ENCODE data around the gene ESRP2. TPM values are rescaled to one million over a fixed set of nuclear protein-coding genes. Genes with fewer than 3 reads are reported as not detected.

Gene ESRP2
- 10 to 100 TPM; 61.3 to 87.5 (median 77.2) TPM for total RNA-seq

DNA sequence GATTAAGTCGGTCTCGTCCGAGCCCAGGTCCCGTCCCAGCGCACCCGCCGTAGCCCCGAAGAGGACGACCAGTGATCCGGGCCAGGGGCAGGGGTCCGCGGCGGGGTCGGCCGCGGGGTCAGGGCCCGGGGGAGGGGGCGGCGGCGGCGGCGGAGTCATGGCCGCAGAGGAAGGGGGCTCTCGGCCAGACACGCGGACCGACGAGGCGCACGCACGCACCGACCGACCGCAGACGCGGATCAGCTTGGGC is at the start of gene ESRP2:
Gene ESRP2, minus strand, starts transcription at position 241 of the 250 bp plus-strand sequence. Its CDS starts 82 bp downstream, at position 159.
- TF ChIP-seq, protein P1, sequence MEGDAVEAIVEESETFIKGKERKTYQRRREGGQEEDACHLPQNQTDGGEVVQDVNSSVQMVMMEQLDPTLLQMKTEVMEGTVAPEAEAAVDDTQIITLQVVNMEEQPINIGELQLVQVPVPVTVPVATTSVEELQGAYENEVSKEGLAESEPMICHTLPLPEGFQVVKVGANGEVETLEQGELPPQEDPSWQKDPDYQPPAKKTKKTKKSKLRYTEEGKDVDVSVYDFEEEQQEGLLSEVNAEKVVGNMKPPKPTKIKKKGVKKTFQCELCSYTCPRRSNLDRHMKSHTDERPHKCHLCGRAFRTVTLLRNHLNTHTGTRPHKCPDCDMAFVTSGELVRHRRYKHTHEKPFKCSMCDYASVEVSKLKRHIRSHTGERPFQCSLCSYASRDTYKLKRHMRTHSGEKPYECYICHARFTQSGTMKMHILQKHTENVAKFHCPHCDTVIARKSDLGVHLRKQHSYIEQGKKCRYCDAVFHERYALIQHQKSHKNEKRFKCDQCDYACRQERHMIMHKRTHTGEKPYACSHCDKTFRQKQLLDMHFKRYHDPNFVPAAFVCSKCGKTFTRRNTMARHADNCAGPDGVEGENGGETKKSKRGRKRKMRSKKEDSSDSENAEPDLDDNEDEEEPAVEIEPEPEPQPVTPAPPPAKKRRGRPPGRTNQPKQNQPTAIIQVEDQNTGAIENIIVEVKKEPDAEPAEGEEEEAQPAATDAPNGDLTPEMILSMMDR (IDR thresholded peaks at IDR 0.05): no peak
- no peak for TF ChIP-seq EP300 (IDR thresholded peaks at IDR 0.05; ENCODE audit: low read depth)
- no peak for TF ChIP-seq POLR2A (IDR thresholded peaks at IDR 0.05)
- TF ChIP-seq POLR2AphosphoS5 (IDR thresholded peaks at IDR 0.05): no peak
- Histone ChIP-seq H3K9me3 (no peaks in the 10 kb centered on the region), H3K27ac (peak within 1 kb of the TSS; percentile 91 to 94 (median 92)), H3K4me1 (peaks cover 11 to 57% (median 39%) of the 10 kb centered on the region in 4 donors), H3K36me3 (no peaks in the 10 kb centered on the region), H3K4me3 (peak within 1 kb of the TSS; percentile 33 to 62 (median 48)), H3K27me3 (no peaks in the 10 kb centered on the region)
- in situ Hi-C loops (cut with MboI; ENCODE audit: low pct_ligation_motif_present in 1 of 4, low pct_unique_long_range_greater_than_20kb in 1 of 4, low sequenced_read_pairs in 3 of 4) (loop anchor here in 1 of 4 donors (25.0 kb wide), 1 partner anchor 149 kb away; the partner anchor contains the start of gene NFATC3), intact Hi-C loops (cut with DNase I; ENCODE audit: low total_unique reads) (loop anchor here (10.0 kb wide), 1 partner anchor 151 kb away; the partner anchor contains the start of gene NFATC3)
- WGBS, 2 donors (ENCODE audit: low coverage in 1 of 2): 0% methylated on average over 20 of the region's 36 CpGs; no CpG with 5 or more reads in 1 of the 2 donors
- DNase-seq: no peak

DNA sequence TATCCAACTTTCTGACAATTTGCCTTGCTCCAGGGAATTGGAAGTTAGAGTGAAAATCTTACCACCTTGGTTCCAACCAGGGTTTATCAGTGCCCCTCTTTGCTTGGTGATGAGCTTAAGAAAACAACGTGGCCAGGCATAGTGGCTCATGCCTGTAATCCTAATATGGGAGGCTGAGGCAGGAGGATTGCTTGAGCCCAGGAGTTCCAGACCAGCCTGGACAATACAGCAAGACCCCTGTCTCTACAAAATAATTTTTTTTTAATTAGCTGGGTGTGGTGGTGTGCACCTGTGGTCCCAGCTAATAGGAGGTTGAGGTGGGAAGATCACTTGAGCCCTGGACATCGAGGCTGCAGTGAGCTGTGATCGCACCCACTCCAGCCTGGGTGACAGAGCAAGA is 49.8 kb upstream of the ESRP2 start:
- H3K27ac ChIP-seq: peak overlapping the region in 3 of 4 donors; percentile 18 to 73 (median 67)
- intact Hi-C loops (cut with DNase I; ENCODE audit: low total_unique reads): no loop called here
- in situ Hi-C loops (cut with MboI; ENCODE audit: low pct_ligation_motif_present in 1 of 4, low pct_unique_long_range_greater_than_20kb in 1 of 4, low sequenced_read_pairs in 3 of 4): no loop called here
- 95% methylated on average over 3 of the region's 3 CpGs; no CpG with 5 or more reads in 1 of the 2 donors for WGBS, 2 donors (ENCODE audit: low coverage in 1 of 2)
- H3K4me3 ChIP-seq: no peak overlapping the region
- H3K9me3 ChIP-seq: no peaks in the 10 kb centered on the region
- TF ChIP-seq, protein P1 (IDR thresholded peaks at IDR 0.05): no peak
- TF ChIP-seq EP300 (IDR thresholded peaks at IDR 0.05; ENCODE audit: low read depth): no peak
- no peak for TF ChIP-seq POLR2AphosphoS5 (IDR thresholded peaks at IDR 0.05)
- no peak for TF ChIP-seq POLR2A (IDR thresholded peaks at IDR 0.05)
- no peaks in the 10 kb centered on the region for H3K27me3 ChIP-seq
- H3K36me3 ChIP-seq: peaks cover 0 to 6% (median under 1%) of the 10 kb centered on the region in 4 donors
- DNase-seq: no peak
- H3K4me1 ChIP-seq: peaks cover 7 to 75% (median 10%) of the 10 kb centered on the region in 4 donors

DNA sequence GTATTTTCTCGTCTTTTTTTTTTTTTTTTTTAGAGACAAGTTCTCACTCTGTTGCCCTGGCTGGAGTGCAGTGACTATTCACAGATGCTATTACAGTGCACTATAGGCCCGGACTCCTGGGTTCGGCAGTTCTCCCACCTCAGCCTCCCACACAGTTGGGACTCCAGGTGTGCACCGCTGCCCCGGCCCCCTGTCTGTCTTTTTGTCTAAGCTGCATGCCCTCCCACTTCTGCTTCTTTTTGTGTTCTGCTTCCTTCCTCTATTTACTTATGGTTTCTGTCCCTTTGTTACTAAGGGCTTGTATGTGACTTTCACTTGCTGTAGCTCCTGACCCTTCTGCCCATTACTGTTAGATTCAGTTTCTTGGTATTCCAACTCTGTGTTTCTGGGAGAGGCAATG is 48.9 kb upstream of the ESRP2 start:
- WGBS, 2 donors (ENCODE audit: low coverage in 1 of 2): 50 to 60% methylated on average over 1 to 5 of the region's 5 CpGs
- TF ChIP-seq POLR2A (IDR thresholded peaks at IDR 0.05) (no peak), EP300 (IDR thresholded peaks at IDR 0.05; ENCODE audit: low read depth) (no peak), POLR2AphosphoS5 (IDR thresholded peaks at IDR 0.05) (no peak)
- TF ChIP-seq, protein P1 (IDR thresholded peaks at IDR 0.05): no peak
- Histone ChIP-seq H3K27me3 (no peaks in the 10 kb centered on the region), H3K36me3 (no peaks in the 10 kb centered on the region), H3K9me3 (no peaks in the 10 kb centered on the region), H3K4me3 (no peak overlapping the region), H3K27ac (peak overlapping the region; percentile 18 to 73 (median 56)), H3K4me1 (peaks cover 7 to 73% (median 12%) of the 10 kb centered on the region in 4 donors)
- in situ Hi-C loops (cut with MboI; ENCODE audit: low pct_ligation_motif_present in 1 of 4, low pct_unique_long_range_greater_than_20kb in 1 of 4, low sequenced_read_pairs in 3 of 4): no loop called here
- peak; percentile 35 for DNase-seq
- intact Hi-C loops (cut with DNase I; ENCODE audit: low total_unique reads): no loop called here

DNA sequence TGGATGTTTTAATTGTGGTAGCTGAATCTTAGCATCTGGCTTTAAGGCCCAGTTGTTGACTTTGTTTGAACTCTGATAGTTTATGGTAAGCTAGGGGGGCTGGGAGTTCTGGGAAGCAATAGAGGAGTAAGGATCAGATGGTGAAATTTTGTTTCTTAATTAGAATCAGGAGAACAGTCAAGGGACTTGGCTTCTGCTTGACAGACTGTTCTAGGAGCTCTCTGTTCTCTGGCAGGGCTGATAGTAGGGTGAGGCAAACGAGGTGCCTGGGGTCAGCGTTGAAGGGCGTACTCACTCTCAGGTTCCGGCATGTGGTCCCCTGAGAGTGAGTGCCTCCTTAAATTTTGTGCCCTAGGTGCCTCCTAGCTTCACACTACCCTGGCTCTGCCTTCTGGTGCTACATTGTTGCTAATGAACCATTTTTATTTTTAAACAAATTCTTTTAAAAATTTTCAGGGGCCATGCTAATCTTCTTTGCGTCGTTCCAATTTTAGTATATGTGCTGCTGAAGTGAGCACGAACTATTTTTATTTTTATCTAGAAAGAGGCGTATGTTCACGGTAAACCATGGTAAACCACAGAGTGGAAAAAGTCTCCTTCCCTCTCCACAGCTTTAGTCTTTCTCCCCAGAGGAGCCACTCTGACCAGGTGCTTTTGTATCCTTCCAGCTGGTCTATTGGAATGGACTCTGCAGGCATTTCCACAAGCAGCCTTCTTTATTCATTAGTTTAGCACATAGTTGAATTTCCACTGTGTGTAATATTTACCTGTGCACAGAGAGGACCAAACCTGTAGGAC is 48.1 kb upstream of the ESRP2 start:
- Histone ChIP-seq H3K27ac (peak overlapping the region; percentile 18 to 73 (median 56)), H3K4me3 (no peak overlapping the region), H3K9me3 (no peaks in the 10 kb centered on the region), H3K4me1 (peaks cover 7 to 73% (median 16%) of the 10 kb centered on the region in 4 donors), H3K27me3 (no peaks in the 10 kb centered on the region), H3K36me3 (no peaks in the 10 kb centered on the region)
- intact Hi-C loops (cut with DNase I; ENCODE audit: low total_unique reads): no loop called here
- in situ Hi-C loops (cut with MboI; ENCODE audit: low pct_ligation_motif_present in 1 of 4, low pct_unique_long_range_greater_than_20kb in 1 of 4, low sequenced_read_pairs in 3 of 4): no loop called here
- no peak for DNase-seq
- 55 to 70% methylated on average over 5 to 9 of the region's 9 CpGs for WGBS, 2 donors (ENCODE audit: low coverage in 1 of 2)
- TF ChIP-seq POLR2A (IDR thresholded peaks at IDR 0.05): no peak
- TF ChIP-seq, protein P1 (IDR thresholded peaks at IDR 0.05): no peak
- TF ChIP-seq POLR2AphosphoS5 (IDR thresholded peaks at IDR 0.05): no peak
- no peak for TF ChIP-seq EP300 (IDR thresholded peaks at IDR 0.05; ENCODE audit: low read depth)
